Measurements from ENCODE around the gene KAT5. TPM values are rescaled to one million over a fixed set of nuclear protein-coding genes. Genes with fewer than 3 reads are reported as not detected.

KAT5 gene
- total RNA-seq, 1 experiment from 2014 or later: 56.6 TPM

GRCh38 chr11:65701686-65702085 lies 10.4 kb upstream of the KAT5 start:
- no peaks in the 10 kb centered on the region for H3K4me1 Mint-ChIP-seq
- no peak for TF ChIP-seq SMAD4 (CRISPR knock-in tag; IDR thresholded peaks at IDR 0.05)
- TF ChIP-seq FOXP1 (CRISPR knock-in tag; IDR thresholded peaks at IDR 0.05; ENCODE audit: borderline replicate concordance): no peak
- TF ChIP-seq USF1 (CRISPR knock-in tag; IDR thresholded peaks at IDR 0.05): no peak
- TF ChIP-seq ATF6 (CRISPR knock-in tag; IDR thresholded peaks at IDR 0.05): no peak
- H3K4me3 Mint-ChIP-seq: no peak overlapping the region
- H3K27ac Mint-ChIP-seq: no peak overlapping the region
- H3K36me3 Mint-ChIP-seq: no peaks in the 10 kb centered on the region
- peaks cover 16% of the 10 kb centered on the region for H3K27me3 Mint-ChIP-seq (ENCODE audit: low read depth)
- H3K9me3 Mint-ChIP-seq: peaks cover 17% of the 10 kb centered on the region
- CTCF ChIA-PET: no interaction called here
- no peak for ATAC-seq
- DNase-seq (ENCODE audit: low spot score): no peak
- POLR2A ChIA-PET: no interaction called here

- H3K27me3 Mint-ChIP-seq (ENCODE audit: low read depth): peaks cover 22% of the 10 kb centered on the region
- no peak for ATAC-seq
- no peaks in the 10 kb centered on the region for H3K36me3 Mint-ChIP-seq
- no peak overlapping the region for H3K27ac Mint-ChIP-seq
- no peak overlapping the region for H3K4me3 Mint-ChIP-seq
- ChIA-PET CTCF (interaction anchor here (0.6 to 1.8 kb wide), 2 partner anchors 76 to 184 kb away, joined by 4 to 7 read pairs; partner anchors contain the start of genes AP5B1 and FIBP), POLR2A (no interaction called here)
- peaks cover 14% of the 10 kb centered on the region for H3K9me3 Mint-ChIP-seq
- no peaks in the 10 kb centered on the region for H3K4me1 Mint-ChIP-seq
- DNase-seq (ENCODE audit: low spot score): no peak
- TF ChIP-seq ZNF138 (CRISPR knock-in tag; conservative IDR thresholded peaks at IDR 0.05): no peak
- no peak for TF ChIP-seq ZNF219 (CRISPR knock-in tag; IDR thresholded peaks at IDR 0.05; ENCODE audit: borderline replicate concordance)
- no peak for TF ChIP-seq USF1 (CRISPR knock-in tag; IDR thresholded peaks at IDR 0.05)
- TF ChIP-seq ATF6 (CRISPR knock-in tag; IDR thresholded peaks at IDR 0.05): no peak
- TF ChIP-seq USF2 (CRISPR knock-in tag; IDR thresholded peaks at IDR 0.05): no peak
- no peak for TF ChIP-seq ZNF512 (CRISPR knock-in tag; IDR thresholded peaks at IDR 0.05; ENCODE audit: borderline replicate concordance)
- TF ChIP-seq ZNF281 (CRISPR knock-in tag; IDR thresholded peaks at IDR 0.05): no peak
- TF ChIP-seq ZNF263 (CRISPR knock-in tag; IDR thresholded peaks at IDR 0.05; ENCODE audit: low read depth): no peak
- TF ChIP-seq NR1H2 (CRISPR knock-in tag; IDR thresholded peaks at IDR 0.05): no peak
- no peak for TF ChIP-seq CREM (CRISPR knock-in tag; IDR thresholded peaks at IDR 0.05)
- no peak for TF ChIP-seq E2F1 (CRISPR knock-in tag; IDR thresholded peaks at IDR 0.05)
- TF ChIP-seq GRHL2 (CRISPR knock-in tag; IDR thresholded peaks at IDR 0.05; ENCODE audit: insufficient replicate concordance, severe bottlenecking): no peak
- TF ChIP-seq FOXK1 (CRISPR knock-in tag; IDR thresholded peaks at IDR 0.05): no peak
- TF ChIP-seq PRDM15 (CRISPR knock-in tag; IDR thresholded peaks at IDR 0.05): no peak
Measured at GRCh38 chr11:65703846-65704245, 8.2 kb upstream of the KAT5 start.

Measured in WTC11 (cell line).